Upper lobe of right lung (tissue), 1 donor: Measurements from ENCODE around the gene TFF1. TPM values are rescaled to one million over a fixed set of nuclear protein-coding genes. Genes with fewer than 3 reads are reported as not detected.

Source experiments
- ATAC-seq: fragments of 200-7000 bp; cut with Tn5 transposase; one replicate; pipeline ENCODE4 v1.9.1; 2020; ENCODE audit warnings: mild to moderate bottlenecking, moderate library complexity
- DNase-seq: peaks from one replicate; pipeline ENCODE4 v3.0.0-alpha.2; 2020
- H3K27ac ChIP-seq: fragments of 200-600 bp; one replicate; pipeline ENCODE4 v1.8.0; 2022
- H3K27me3 ChIP-seq: fragments of 200-600 bp; one replicate; pipeline ENCODE4 v1.8.0; 2022; ENCODE audit warnings: mild to moderate bottlenecking
- H3K36me3 ChIP-seq: fragments of 200-600 bp; one replicate; pipeline ENCODE4 v1.8.0; 2022
- H3K4me1 ChIP-seq: fragments of 200-600 bp; one replicate; pipeline ENCODE4 v1.8.0; 2022
- H3K4me3 ChIP-seq: fragments of 200-600 bp; one replicate; pipeline ENCODE4 v1.8.0; 2022; ENCODE audit warnings: mild to moderate bottlenecking
- H3K9me3 ChIP-seq: fragments of 200-600 bp; one replicate; pipeline ENCODE4 v1.8.0; 2022
- intact Hi-C: fragments of 100-400 bp; cut with DNase I; formaldehyde crosslinking; loops from one replicate; pipeline ENCODE4 v1.11.0; 2022
- total RNA-seq: library from RNA; stranded (reverse); fragmentation: NEBNext Ultra II Directional; extraction: Animal tissue kit (Norgen Biotek cat#: 25700); gene quantifications from one replicate; pipeline ENCODE4 v1.2.1, GENCODE V29; 2021
- TF ChIP-seq, protein P1 (sequence below): fragments of 200-600 bp; IDR thresholded peaks from one replicate; pipeline ENCODE4 v1.8.0; 2022; ENCODE audit warnings: antibody characterized with exemption
- donor health status: DM: no; HTN: yes; CAD: no; lungs with severe emphysema.

TFF1 gene
- total RNA-seq, 1 donor from 2014 or later, result not detected

DNA sequence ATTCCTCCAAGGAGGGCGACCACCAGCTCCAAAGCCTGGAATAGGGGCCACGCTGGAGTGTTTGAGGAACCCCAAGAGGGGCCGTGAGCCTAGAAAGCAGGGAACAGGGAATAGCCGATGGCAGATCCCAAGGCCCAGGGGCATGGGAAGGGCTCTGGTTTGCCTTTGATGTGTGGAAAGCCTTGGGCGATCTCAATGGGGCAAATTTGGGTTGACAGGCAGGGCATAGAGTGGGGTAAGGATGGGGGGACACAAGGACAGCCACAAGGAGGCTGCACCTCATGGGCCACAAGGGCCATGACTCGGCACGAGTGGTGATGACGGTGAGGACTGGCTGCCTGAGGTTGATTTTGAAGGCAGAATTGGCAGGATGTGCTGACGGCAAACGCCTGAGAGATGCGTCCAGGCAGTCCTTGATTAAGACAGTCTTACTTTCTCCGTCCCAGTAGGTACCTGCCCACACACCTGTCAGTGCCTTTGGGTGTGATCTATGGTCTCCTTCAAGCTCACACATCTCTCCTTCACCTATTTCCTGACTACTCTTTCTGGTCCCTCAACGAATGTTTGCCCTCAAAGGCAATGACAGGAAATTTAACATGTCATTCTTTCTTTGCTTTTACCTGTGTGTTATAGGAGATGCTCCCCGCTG is 31.5 kb upstream of the TFF1 start:
- Histone ChIP-seq H3K36me3 (no peaks in the 10 kb centered on the region), H3K9me3 (peaks cover 3% of the 10 kb centered on the region), H3K27me3 (no peaks in the 10 kb centered on the region), H3K27ac (no peak overlapping the region), H3K4me1 (peaks cover 4% of the 10 kb centered on the region), H3K4me3 (no peak overlapping the region)
- DNase-seq, result peak; percentile 38
- no peak for ATAC-seq
- intact Hi-C loops, result no loop called here
- TF ChIP-seq, protein P1, sequence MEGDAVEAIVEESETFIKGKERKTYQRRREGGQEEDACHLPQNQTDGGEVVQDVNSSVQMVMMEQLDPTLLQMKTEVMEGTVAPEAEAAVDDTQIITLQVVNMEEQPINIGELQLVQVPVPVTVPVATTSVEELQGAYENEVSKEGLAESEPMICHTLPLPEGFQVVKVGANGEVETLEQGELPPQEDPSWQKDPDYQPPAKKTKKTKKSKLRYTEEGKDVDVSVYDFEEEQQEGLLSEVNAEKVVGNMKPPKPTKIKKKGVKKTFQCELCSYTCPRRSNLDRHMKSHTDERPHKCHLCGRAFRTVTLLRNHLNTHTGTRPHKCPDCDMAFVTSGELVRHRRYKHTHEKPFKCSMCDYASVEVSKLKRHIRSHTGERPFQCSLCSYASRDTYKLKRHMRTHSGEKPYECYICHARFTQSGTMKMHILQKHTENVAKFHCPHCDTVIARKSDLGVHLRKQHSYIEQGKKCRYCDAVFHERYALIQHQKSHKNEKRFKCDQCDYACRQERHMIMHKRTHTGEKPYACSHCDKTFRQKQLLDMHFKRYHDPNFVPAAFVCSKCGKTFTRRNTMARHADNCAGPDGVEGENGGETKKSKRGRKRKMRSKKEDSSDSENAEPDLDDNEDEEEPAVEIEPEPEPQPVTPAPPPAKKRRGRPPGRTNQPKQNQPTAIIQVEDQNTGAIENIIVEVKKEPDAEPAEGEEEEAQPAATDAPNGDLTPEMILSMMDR, result no peak

DNA sequence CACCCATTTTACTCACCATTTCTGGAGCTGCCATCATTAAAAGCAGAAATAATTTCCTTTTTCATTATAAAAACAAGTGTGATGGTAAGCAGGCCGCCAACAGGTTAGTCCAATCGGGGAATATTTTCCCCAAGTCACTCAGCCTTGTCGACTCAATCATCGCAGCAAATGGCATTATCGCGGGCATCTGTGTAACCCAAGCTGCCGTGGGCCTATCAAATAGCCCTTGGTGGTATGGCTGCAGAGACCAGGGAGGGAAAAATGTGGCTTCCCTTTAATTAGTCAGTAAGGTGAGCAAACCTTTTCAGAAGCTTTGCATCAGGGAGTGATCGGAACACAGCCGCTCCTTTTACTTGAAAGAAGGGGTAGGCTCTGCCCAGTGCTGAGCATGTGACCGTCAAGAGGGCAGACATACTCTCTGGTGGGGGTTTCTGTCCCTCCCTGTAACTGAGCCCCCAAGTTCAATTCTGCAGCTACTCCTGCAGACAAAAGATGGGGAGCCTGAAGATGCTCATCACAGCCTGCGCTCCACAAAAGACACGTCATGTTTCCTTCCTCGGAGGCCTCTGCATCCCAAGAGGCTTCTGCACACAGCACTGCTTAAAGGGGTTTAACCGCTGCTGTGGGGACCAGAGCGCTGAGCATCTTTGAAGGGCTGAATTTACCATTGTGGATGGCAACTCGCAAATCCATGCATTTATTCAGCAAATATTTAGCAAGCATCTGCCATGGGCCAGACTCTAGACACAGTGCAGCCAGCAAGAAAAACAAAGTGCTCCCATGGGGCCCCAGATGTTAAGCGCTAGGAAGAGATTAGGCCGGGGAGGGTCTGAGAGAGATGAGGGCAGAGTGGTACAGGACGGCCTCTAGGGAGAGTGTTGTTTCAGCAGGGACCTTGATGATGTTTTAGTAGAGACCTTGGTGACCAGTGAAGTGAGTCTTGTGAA is 30.7 kb upstream of the TFF1 start:
- ATAC-seq, result no peak
- intact Hi-C loops, result no loop called here
- TF ChIP-seq, protein P1, result no peak

DNA sequence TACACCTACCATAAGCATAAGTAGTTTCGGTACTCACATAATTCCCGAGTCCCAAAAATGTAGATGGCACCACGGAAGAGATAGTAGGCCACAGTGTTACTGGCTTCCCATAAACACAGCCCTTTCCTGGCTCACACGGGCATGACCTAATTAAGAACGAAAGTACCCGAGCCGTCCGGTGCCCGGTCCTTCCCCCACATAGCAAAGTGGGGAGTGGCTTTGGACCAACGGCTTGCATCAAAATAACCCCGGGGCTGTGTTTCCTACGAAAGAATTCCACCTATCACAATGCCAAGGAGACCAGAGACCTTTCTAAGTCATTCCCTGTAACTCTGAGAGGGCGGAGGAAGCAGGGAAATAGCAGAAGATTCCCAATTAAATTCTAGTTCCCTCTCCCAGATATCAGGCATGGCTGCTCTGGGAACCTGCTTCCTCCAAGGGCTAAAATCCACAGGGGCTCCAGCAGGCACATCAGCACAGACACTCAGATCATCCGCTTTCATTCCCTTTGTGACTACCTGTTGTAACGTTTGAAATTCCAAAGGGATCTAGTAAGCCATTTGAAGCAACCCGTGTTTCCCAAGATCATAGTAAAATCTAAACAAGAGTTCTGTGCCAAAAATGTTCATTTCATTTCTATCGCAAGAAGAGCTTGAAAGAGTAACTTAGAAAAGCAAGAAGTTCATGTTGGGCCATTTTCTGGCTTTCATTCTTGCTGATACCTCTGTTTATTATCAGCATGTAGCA is 29.7 kb upstream of the TFF1 start, which contains the start of gene TMPRSS3:
TMPRSS3 (minus strand) TSS at position 148 of the 747 bp plus-strand sequence. CDS start 635 bp downstream, outside the sequence.
- Histone ChIP-seq H3K9me3 (no peaks in the 10 kb centered on the region), H3K27me3 (no peaks in the 10 kb centered on the region), H3K27ac (peak within 1 kb of the TSS; percentile 14), H3K36me3 (no peaks in the 10 kb centered on the region), H3K4me3 (no peak within 1 kb of the TSS), H3K4me1 (peaks cover 4% of the 10 kb centered on the region)
- intact Hi-C loops, result no loop called here
- TF ChIP-seq, protein P1, result no peak
- peak; percentile 92 for ATAC-seq
- DNase-seq, result peak; percentile 71

More for the DNA sequence above, 30.7 kb upstream of the TFF1 start:
- H3K27me3 ChIP-seq, result no peaks in the 10 kb centered on the region
- H3K4me1 ChIP-seq, result peaks cover 4% of the 10 kb centered on the region
- no peak overlapping the region for H3K27ac ChIP-seq
- H3K36me3 ChIP-seq, result no peaks in the 10 kb centered on the region
- H3K4me3 ChIP-seq, result no peak overlapping the region
- no peak for DNase-seq
- peaks cover 3% of the 10 kb centered on the region for H3K9me3 ChIP-seq

DNA sequence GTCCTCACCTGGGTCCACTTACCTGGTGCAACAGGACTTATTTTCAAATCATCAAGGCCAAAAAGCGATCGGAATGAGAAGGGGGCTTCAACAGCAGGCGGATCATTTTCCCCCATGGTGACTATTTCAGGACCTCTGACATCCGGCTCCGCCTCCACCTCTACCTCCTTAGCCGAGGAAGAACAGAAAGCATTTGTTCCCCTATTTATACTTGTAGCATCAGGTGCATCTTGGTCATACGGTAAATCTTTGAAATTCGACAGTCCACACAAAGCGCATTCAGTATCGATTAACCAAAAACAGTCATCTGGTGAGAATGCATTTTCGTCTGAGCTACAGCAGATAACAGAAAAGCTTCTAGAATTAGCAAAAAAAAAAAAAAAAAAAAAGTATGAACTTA is 29.0 kb upstream of the TFF1 start:
- no peak overlapping the region for H3K4me3 ChIP-seq
- intact Hi-C loops, result no loop called here

DNA sequence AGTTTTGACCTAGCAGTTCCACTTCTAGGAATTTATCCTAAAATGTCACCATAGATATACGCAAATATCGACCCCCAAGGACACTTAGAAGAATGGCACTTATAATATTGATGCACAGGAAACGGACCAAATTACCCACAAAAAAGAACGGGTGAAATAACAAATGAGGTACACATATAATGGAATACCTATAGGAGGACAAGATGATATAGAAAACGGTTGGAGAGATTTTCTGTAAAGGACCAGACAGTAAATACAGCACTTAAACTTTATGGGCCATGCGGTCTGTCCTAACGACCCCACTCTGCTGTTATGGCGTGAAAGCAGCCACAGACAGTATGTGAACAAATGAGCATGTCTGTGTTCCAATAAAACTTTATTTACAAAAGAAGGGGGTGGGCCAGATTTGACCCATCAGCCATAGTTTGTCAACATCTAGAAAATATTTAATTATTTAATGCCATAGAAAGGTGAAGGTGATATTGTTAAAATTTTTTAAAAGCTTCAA is 27.2 kb upstream of the TFF1 start:
- Histone ChIP-seq H3K9me3 (no peaks in the 10 kb centered on the region), H3K4me1 (peaks cover 4% of the 10 kb centered on the region), H3K27ac (no peak overlapping the region), H3K36me3 (no peaks in the 10 kb centered on the region), H3K27me3 (no peaks in the 10 kb centered on the region), H3K4me3 (no peak overlapping the region)
- TF ChIP-seq, protein P1, result no peak
- intact Hi-C loops, result no loop called here
- DNase-seq, result no peak
- no peak for ATAC-seq

More for the DNA sequence above, 29.0 kb upstream of the TFF1 start:
- Histone ChIP-seq H3K27me3 (no peaks in the 10 kb centered on the region), H3K36me3 (no peaks in the 10 kb centered on the region), H3K4me1 (peaks cover 4% of the 10 kb centered on the region), H3K27ac (no peak overlapping the region), H3K9me3 (no peaks in the 10 kb centered on the region)
- DNase-seq (peak; percentile 28), ATAC-seq (no peak)
- TF ChIP-seq, protein P1, result no peak
